ENCODE data around the gene KRT34.
"Not testable (repeated sequence)": the region's sequence is repeated elsewhere in the genome, so short reads cannot be mapped to it uniquely, and the experiment has no call there.

Gene KRT34

DNA sequence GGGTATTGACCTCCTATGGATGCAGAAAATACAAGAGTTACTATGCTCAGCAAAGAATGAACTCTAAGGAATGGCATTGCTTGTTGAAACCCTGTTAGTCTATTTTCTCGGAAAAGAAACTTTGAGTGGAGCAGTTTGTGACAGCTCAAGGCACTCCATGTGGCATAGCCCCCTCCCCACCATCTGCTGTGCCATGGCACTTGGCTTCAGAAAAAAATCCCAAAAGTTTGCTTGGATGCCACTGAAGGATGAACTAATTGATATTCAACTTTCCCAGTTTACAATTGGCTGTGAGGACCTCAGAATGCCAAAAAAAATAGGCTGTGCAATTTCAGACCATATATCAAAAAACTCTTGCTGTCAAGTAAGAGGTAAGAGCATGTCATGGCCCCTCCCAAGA is 13.5 kb upstream of the KRT34 start:
- TF ChIP-seq, protein P1, sequence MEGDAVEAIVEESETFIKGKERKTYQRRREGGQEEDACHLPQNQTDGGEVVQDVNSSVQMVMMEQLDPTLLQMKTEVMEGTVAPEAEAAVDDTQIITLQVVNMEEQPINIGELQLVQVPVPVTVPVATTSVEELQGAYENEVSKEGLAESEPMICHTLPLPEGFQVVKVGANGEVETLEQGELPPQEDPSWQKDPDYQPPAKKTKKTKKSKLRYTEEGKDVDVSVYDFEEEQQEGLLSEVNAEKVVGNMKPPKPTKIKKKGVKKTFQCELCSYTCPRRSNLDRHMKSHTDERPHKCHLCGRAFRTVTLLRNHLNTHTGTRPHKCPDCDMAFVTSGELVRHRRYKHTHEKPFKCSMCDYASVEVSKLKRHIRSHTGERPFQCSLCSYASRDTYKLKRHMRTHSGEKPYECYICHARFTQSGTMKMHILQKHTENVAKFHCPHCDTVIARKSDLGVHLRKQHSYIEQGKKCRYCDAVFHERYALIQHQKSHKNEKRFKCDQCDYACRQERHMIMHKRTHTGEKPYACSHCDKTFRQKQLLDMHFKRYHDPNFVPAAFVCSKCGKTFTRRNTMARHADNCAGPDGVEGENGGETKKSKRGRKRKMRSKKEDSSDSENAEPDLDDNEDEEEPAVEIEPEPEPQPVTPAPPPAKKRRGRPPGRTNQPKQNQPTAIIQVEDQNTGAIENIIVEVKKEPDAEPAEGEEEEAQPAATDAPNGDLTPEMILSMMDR (IDR thresholded peaks at IDR 0.05; ENCODE audit: low read depth, low read length), result no peak
- DNase-seq (ENCODE audit: low read depth, low spot score), result no peak
- in situ Hi-C loops (cut with HindIII; ENCODE audit: low sequenced_read_pairs), result no loop called here
- H3K4me3 ChIP-seq (ENCODE audit: low read depth, low read length), result no peak overlapping the region

DNA sequence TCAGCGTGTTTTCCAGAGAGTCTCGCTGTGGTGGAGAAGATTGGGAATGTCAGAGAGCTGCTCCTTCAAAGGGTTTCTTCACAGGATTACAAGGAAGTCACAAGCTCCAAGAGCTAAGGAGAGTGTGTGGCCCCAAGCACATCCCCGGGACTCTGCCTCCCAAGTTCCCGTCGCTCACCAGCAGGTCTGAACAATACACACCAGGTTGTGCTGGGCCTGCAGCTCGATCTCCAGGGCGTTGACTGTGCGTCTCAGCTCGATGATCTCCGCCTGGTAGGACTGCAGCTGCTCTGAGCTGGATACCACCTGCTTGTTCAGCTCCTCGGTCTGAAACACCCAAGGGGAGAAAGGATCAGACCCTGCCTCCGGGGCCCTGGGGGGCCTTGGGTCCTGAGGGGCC is 12.9 kb upstream of the KRT34 start:
- H3K4me3 ChIP-seq (ENCODE audit: low read depth, low read length); in situ Hi-C loops (cut with HindIII; ENCODE audit: low sequenced_read_pairs); DNase-seq (ENCODE audit: low read depth, low spot score): not testable (repeated sequence)

DNA sequence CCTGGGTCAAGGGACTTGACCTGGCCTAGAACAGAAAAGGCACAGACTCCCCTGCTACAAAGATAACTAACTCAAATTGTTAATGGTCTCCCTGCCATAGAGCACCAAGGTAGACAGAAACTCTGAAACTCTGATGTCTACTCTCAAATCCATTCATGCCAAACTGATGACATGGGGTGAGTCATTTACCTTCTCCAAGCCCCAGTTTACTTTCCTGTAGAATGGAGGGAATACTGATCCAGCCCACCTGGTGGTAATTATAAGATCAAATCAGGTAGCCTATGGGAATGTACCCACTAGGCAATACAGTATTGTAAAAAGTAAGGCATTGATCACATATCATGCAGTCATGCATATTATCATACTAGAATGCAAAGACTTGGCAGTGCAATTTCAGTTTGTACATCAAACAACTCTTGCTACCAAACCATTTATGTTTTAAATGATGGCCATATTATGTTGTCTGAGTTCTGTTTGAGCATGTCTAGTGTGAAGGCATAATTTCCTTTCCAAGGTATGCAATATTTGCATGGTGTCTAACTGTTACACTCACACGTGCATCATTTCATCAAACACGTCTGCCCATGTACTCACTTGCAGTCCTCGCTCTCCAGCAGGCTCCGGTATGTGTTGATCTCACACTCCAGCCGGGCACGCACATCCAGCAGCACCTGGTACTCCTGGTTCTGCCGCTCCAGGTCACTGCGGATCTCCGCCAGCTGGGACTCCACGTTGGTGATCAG is 12.3 kb upstream of the KRT34 start:
- in situ Hi-C loops (cut with HindIII; ENCODE audit: low sequenced_read_pairs), result no loop called here
- TF ChIP-seq, protein P1 (IDR thresholded peaks at IDR 0.05; ENCODE audit: low read depth, low read length), result no peak
- DNase-seq (ENCODE audit: low read depth, low spot score), result no peak
- H3K4me3 ChIP-seq (ENCODE audit: low read depth, low read length), result no peak overlapping the region

DNA sequence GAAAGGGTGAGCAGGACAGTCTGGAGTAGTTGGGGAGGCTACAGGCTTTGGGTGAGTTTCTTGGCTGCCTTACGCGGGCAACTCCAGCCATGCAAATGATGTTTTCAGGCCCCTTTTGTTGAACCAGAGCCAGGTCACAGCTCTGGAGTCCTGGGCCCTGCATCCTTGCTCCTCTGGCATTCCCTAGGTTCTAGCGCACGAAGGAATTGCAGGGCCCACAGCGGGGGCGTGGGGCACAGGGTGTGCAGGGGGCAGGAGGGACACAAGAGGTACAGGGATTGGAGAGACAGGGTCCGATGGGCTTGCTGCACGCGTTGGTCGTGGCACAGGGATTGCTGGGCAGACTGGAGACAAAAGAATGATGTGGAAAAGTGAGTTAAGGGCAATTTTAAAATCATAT is 11.7 kb upstream of the KRT34 start:
- TF ChIP-seq, protein P1 (IDR thresholded peaks at IDR 0.05; ENCODE audit: low read depth, low read length), result no peak
- DNase-seq (ENCODE audit: low read depth, low spot score), result no peak
- no peak overlapping the region for H3K4me3 ChIP-seq (ENCODE audit: low read depth, low read length)
- in situ Hi-C loops (cut with HindIII; ENCODE audit: low sequenced_read_pairs), result no loop called here

DNA sequence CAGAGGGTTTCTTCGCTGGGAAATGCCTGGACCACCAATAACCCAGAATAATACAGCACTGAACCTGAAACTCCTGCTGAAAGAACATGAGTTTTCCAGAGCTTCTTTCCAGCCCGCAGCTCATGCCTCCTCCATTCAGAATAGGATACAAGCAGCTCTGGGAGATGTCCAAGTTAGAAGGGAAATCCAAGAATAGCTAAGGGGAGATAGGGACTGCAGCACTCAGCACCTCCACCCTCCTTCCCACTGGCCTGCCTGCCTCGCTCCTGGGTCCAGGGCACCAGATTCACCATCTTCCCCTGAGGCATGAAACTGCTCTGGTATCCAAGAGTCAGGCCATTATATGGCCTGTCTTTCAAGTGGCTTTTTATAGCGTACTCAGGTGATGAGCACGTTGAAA is 11.2 kb upstream of the KRT34 start:
- in situ Hi-C loops (cut with HindIII; ENCODE audit: low sequenced_read_pairs), result no loop called here
- TF ChIP-seq, protein P1 (IDR thresholded peaks at IDR 0.05; ENCODE audit: low read depth, low read length), result no peak
- H3K4me3 ChIP-seq (ENCODE audit: low read depth, low read length), result no peak overlapping the region

DNA sequence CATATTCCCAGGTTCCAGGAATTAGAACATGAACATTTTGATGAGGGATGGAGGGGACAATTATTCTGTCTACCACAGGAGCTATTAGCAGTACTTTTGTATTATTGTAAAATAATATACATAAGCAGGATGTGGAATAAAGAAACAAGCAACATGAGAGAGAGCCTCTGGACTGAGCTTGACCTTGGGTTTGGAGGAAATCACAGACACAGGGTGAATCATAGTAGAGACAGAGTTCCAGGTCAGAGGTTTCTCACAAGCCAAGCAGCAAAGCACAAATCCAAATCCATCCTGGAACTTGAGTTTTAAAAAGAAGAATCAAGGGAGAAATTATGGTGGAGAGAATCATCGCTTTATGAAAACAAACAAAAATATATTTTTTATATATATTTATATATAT is 10.2 kb upstream of the KRT34 start:
- H3K4me3 ChIP-seq (ENCODE audit: low read depth, low read length), result no peak overlapping the region
- in situ Hi-C loops (cut with HindIII; ENCODE audit: low sequenced_read_pairs), result no loop called here
- peak; percentile 49 for DNase-seq (ENCODE audit: low read depth, low spot score)
- TF ChIP-seq, protein P1 (IDR thresholded peaks at IDR 0.05; ENCODE audit: low read depth, low read length), result no peak

More for the DNA sequence above, 11.2 kb upstream of the KRT34 start:
- DNase-seq (ENCODE audit: low read depth, low spot score), result no peak

DNA sequence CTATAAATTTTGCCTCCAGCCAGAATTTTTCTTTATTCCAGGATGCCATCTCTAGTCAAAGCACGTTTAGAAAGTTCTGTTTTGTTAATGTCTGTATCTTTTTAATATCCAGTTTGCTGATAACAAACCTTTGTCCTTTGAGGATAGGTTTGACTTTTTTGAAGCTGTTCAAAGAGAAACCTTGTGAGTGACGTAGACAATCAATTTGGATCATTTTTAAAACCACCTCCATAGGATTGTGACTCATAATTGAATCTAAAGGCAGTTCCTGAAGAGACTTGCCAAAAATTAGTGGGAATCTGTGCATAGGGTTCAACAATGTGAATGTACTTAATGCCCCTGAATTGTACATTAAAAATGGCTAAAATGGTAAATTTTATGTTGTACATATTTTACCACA is 9.4 kb upstream of the KRT34 start:
- TF ChIP-seq, protein P1 (IDR thresholded peaks at IDR 0.05; ENCODE audit: low read depth, low read length), result no peak
- H3K4me3 ChIP-seq (ENCODE audit: low read depth, low read length), result no peak overlapping the region
- no peak for DNase-seq (ENCODE audit: low read depth, low spot score)
- in situ Hi-C loops (cut with HindIII; ENCODE audit: low sequenced_read_pairs), result no loop called here
